ENCODE measurements around the gene LHFPL4. TPM values are rescaled to one million over a fixed set of nuclear protein-coding genes. Genes with fewer than 3 reads are reported as not detected.

LHFPL4 gene
- total and polyA plus RNA-seq, 9 of the 15 experiments (the other 6 are each of a cell fraction or from before 2014, with no cell fraction given), result not detected

DNA sequence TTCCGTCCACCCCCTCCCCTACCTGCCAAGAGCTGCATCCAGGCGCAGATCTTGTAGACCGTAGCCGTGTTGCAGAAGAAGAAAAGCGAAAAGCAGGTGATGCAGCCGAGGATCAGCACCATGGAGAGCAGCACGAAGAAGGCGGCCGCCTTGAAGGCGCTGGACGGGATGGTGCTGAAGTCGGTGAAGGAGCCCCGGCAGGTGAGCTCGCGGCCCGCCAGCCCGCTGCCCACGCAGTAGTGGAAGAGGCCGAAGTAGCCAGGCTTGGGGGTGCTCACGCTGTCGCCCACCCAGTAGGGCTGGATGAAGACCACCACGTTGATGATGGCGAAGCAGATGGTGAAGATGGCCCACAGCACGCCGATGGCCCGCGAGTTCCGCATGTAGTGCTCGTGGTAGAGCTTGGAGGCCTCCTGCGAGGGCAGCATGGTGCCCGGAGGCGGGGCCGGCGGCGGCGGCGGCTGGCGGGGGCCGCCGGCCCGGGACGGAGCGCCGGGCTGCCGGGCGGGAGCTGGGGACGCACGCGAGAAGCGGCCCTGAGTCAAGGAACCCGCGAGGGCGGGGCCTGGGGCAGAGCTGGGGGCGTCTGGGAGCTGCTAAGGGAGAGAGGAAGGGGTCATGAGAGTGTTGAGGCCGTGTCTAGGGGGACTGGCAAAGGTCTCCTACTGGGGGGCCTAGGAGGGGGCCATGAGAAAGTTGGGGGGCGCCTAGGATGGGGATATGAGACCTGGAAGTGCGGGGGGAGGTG lies 1.2 kb downstream of the LHFPL4 start (continued):
- TF ChIP-seq CBFA2T3 (IDR thresholded peaks at IDR 0.05), result no peak
- no peak for TF ChIP-seq ELF2 (CRISPR knock-in tag; IDR thresholded peaks at IDR 0.05)
- no peak for TF ChIP-seq ARNT (IDR thresholded peaks at IDR 0.05)
- TF ChIP-seq MTA1 (IDR thresholded peaks at IDR 0.05; ENCODE audit: borderline replicate concordance), result no peak
- TF ChIP-seq ZNF24 (IDR thresholded peaks at IDR 0.05), result no peak
- TF ChIP-seq CXXC5 (CRISPR knock-in tag; IDR thresholded peaks at IDR 0.05), result peak; percentile 61
- TF ChIP-seq ATF6 (CRISPR knock-in tag; IDR thresholded peaks at IDR 0.05), result 0 out of 2 replicates have a peak, but pooled peaks have one; percentile 44
- TF ChIP-seq HMGXB4 (CRISPR knock-in tag; IDR thresholded peaks at IDR 0.05), result peak; percentile 88
- TF ChIP-seq ATF1 (CRISPR knock-in tag; IDR thresholded peaks at IDR 0.05), result no peak
- TF ChIP-seq ATF1 (tag; IDR thresholded peaks at IDR 0.05), result no peak
- TF ChIP-seq NR3C1 (CRISPR knock-in tag; IDR thresholded peaks at IDR 0.05), result peak; percentile 88
- TF ChIP-seq, protein P1, sequence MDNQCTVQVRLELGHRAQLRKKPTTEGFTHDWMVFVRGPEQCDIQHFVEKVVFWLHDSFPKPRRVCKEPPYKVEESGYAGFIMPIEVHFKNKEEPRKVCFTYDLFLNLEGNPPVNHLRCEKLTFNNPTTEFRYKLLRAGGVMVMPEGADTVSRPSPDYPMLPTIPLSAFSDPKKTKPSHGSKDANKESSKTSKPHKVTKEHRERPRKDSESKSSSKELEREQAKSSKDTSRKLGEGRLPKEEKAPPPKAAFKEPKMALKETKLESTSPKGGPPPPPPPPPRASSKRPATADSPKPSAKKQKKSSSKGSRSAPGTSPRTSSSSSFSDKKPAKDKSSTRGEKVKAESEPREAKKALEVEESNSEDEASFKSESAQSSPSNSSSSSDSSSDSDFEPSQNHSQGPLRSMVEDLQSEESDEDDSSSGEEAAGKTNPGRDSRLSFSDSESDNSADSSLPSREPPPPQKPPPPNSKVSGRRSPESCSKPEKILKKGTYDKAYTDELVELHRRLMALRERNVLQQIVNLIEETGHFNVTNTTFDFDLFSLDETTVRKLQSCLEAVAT (IDR thresholded peaks at IDR 0.05), result no peak
- peak; percentile 68; the same call in 1 of the 2 replicates for TF ChIP-seq ZBTB43 (CRISPR knock-in tag; IDR thresholded peaks at IDR 0.05)
- TF ChIP-seq ZNF766 (CRISPR knock-in tag; conservative IDR thresholded peaks at IDR 0.05), result peak; percentile 79; the same call in 1 of the 2 replicates

Measured in K562 (cell line).